ENCODE data around the gene ADAM12.

DNA sequence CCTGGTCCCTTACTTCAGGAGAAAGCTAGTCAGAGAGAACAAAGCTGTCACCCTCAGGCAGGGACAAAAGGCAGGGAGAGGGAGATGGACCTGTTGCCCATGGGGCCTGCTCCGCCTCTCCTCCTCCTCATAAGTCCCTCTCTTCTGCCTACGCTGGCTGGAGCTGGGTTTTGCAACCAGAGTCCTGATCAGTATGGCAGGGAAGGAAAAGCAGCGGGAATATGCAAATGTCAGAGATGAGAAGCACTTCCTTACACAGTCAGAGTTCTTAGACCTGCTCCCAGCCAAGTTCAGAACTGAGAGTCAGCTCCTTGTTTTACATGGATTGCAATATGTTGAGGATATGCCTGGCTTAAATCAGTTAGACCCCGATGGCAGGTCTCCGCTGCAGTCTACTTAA is 231.1 kb downstream of the ADAM12 start:
- TF ChIP-seq, protein P1, sequence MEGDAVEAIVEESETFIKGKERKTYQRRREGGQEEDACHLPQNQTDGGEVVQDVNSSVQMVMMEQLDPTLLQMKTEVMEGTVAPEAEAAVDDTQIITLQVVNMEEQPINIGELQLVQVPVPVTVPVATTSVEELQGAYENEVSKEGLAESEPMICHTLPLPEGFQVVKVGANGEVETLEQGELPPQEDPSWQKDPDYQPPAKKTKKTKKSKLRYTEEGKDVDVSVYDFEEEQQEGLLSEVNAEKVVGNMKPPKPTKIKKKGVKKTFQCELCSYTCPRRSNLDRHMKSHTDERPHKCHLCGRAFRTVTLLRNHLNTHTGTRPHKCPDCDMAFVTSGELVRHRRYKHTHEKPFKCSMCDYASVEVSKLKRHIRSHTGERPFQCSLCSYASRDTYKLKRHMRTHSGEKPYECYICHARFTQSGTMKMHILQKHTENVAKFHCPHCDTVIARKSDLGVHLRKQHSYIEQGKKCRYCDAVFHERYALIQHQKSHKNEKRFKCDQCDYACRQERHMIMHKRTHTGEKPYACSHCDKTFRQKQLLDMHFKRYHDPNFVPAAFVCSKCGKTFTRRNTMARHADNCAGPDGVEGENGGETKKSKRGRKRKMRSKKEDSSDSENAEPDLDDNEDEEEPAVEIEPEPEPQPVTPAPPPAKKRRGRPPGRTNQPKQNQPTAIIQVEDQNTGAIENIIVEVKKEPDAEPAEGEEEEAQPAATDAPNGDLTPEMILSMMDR (IDR thresholded peaks at IDR 0.05; ENCODE audit: low read depth, low read length, poor library complexity, severe bottlenecking), result no peak
- TF ChIP-seq EZH2phosphoT487 (IDR thresholded peaks at IDR 0.05; ENCODE audit: borderline replicate concordance, low read length), result no peak

All from DOHH2 (cell line).